ENCODE measurements around the gene NHS. TPM values are rescaled to one million over a fixed set of nuclear protein-coding genes. Genes with fewer than 3 reads are reported as not detected.

The NHS gene
- polyA plus RNA-seq, 1 donor (not counting 4 experiments of a cell fraction or from before 2014, with no cell fraction given): 5.4 TPM

GRCh38 chrX:17732138-17732783 is 357.3 kb downstream of the NHS start:
- Histone ChIP-seq H3K79me2 (ENCODE audit: control insufficient read depth, insufficient read depth, low read length) (no peaks in the 10 kb centered on the region), H3K9ac (ENCODE audit: control insufficient read depth, extremely low read depth, insufficient read depth, low read length) (no peak overlapping the region), H2AFZ (ENCODE audit: control insufficient read depth, low read length) (no peak overlapping the region), H3K27me3 (ENCODE audit: control insufficient read depth, extremely low read depth, insufficient read depth, low read length) (no peaks in the 10 kb centered on the region), H3K36me3 (ENCODE audit: control insufficient read depth in 2 of 2, extremely low read depth in 1 of 2, insufficient read depth in 2 of 2, low read length in 2 of 2) (no peaks in the 10 kb centered on the region), H4K20me1 (ENCODE audit: control insufficient read depth, extremely low read depth, insufficient read depth, low read length) (no peaks in the 10 kb centered on the region), H3K9me1 (ENCODE audit: control insufficient read depth, extremely low read depth, insufficient read depth, low read length) (no peaks in the 10 kb centered on the region), H3K4me3 (ENCODE audit: control insufficient read depth in 2 of 3, extremely low read depth in 1 of 3, insufficient read depth in 2 of 3, low read depth in 1 of 3, low read length in 3 of 3) (no peak overlapping the region), H3K4me1 (ENCODE audit: control insufficient read depth, extremely low read depth, insufficient read depth, low read length) (no peaks in the 10 kb centered on the region), H3K9me3 (ENCODE audit: control insufficient read depth, low read depth, low read length) (no peaks in the 10 kb centered on the region), H3K4me2 (ENCODE audit: control insufficient read depth, extremely low read depth, insufficient read depth, low read depth, low read length) (no peak overlapping the region), H3K27ac (ENCODE audit: control insufficient read depth, insufficient read depth, low read length) (no peak overlapping the region)
- TF ChIP-seq EZH2 (IDR thresholded peaks at IDR 0.05; ENCODE audit: low read length) (no peak), CTCF (optimal IDR thresholded peaks at IDR 0.05 in 1 of 3, IDR thresholded peaks at IDR 0.05 in 1 of 3, conservative IDR thresholded peaks at IDR 0.05 in 1 of 3; ENCODE audit: extremely low read depth in 1 of 3, insufficient read depth in 2 of 3, low read length in 3 of 3) (no peak)
- DNase-seq (ENCODE audit: low read depth, low spot score) (no peak), FAIRE-seq (no peak)
- dilution Hi-C loops (cut with MboI; ENCODE audit: extremely low pct_ligation_motif_present, low sequenced_read_pairs): no loop called here

GRCh38 chrX:17735406-17735805 is 360.4 kb downstream of the NHS start:
- Histone ChIP-seq H3K9me3 (ENCODE audit: control insufficient read depth, low read depth, low read length) (no peaks in the 10 kb centered on the region), H3K4me3 (ENCODE audit: control insufficient read depth in 2 of 3, extremely low read depth in 1 of 3, insufficient read depth in 2 of 3, low read depth in 1 of 3, low read length in 3 of 3) (no peak overlapping the region), H3K4me2 (ENCODE audit: control insufficient read depth, extremely low read depth, insufficient read depth, low read depth, low read length) (no peak overlapping the region), H3K36me3 (ENCODE audit: control insufficient read depth in 2 of 2, extremely low read depth in 1 of 2, insufficient read depth in 2 of 2, low read length in 2 of 2) (no peaks in the 10 kb centered on the region), H4K20me1 (ENCODE audit: control insufficient read depth, extremely low read depth, insufficient read depth, low read length) (no peaks in the 10 kb centered on the region), H2AFZ (ENCODE audit: control insufficient read depth, low read length) (no peak overlapping the region), H3K4me1 (ENCODE audit: control insufficient read depth, extremely low read depth, insufficient read depth, low read length) (no peaks in the 10 kb centered on the region), H3K27me3 (ENCODE audit: control insufficient read depth, extremely low read depth, insufficient read depth, low read length) (no peaks in the 10 kb centered on the region), H3K27ac (ENCODE audit: control insufficient read depth, insufficient read depth, low read length) (no peak overlapping the region), H3K9ac (ENCODE audit: control insufficient read depth, extremely low read depth, insufficient read depth, low read length) (no peak overlapping the region), H3K9me1 (ENCODE audit: control insufficient read depth, extremely low read depth, insufficient read depth, low read length) (no peaks in the 10 kb centered on the region), H3K79me2 (ENCODE audit: control insufficient read depth, insufficient read depth, low read length) (peaks cover 17% of the 10 kb centered on the region)
- no peak for FAIRE-seq
- no peak for DNase-seq (ENCODE audit: low read depth, low spot score)
- dilution Hi-C loops (cut with MboI; ENCODE audit: extremely low pct_ligation_motif_present, low sequenced_read_pairs): no loop called here
- no peak for TF ChIP-seq EZH2 (IDR thresholded peaks at IDR 0.05; ENCODE audit: low read length)
- TF ChIP-seq CTCF (optimal IDR thresholded peaks at IDR 0.05 in 1 of 3, IDR thresholded peaks at IDR 0.05 in 1 of 3, conservative IDR thresholded peaks at IDR 0.05 in 1 of 3; ENCODE audit: extremely low read depth in 1 of 3, insufficient read depth in 2 of 3, low read length in 3 of 3): no peak
